ENCODE data around the gene FAM136A.

DNA sequence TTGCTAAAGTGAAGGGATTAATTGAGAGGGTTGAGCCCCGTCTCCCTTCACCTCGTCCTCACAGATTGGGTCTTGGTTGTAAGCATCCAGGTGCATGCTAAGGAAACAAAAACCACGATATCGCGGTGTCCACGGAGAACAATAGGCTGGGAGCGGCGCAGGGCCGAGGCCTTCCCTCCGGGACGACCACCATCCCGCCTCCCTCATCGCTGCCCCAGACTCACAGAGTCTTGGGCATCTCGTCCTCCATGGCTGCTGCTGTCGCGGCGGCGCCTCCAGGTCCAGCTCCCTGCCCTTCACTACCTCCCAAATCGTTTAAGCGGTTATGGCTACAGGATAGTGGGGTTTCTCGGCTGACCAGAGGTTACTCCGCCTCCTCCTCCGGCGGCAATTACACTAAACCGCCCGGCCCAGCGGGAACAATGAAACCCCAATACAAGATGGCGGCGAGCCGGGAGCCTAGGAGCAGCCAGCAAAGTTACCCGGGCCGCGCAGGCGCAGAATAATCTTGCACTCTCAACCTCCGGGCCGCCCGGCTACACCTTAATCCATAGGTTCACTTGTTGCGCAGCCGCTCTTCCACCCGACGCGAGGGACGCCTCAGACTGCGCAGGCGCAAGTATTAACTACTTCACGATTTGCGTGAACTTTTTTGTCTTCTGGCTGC, 53.6 kb downstream of the FAM136A start, which contains the start of gene TIA1:
- TF ChIP-seq, protein P1, sequence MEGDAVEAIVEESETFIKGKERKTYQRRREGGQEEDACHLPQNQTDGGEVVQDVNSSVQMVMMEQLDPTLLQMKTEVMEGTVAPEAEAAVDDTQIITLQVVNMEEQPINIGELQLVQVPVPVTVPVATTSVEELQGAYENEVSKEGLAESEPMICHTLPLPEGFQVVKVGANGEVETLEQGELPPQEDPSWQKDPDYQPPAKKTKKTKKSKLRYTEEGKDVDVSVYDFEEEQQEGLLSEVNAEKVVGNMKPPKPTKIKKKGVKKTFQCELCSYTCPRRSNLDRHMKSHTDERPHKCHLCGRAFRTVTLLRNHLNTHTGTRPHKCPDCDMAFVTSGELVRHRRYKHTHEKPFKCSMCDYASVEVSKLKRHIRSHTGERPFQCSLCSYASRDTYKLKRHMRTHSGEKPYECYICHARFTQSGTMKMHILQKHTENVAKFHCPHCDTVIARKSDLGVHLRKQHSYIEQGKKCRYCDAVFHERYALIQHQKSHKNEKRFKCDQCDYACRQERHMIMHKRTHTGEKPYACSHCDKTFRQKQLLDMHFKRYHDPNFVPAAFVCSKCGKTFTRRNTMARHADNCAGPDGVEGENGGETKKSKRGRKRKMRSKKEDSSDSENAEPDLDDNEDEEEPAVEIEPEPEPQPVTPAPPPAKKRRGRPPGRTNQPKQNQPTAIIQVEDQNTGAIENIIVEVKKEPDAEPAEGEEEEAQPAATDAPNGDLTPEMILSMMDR (IDR thresholded peaks at IDR 0.05): no peak
- peak; percentile 23 to 86 for TF ChIP-seq POLR2A (IDR thresholded peaks at IDR 0.05)
